ENCODE results near the gene HSPB9.

Gene HSPB9

GRCh38 chr17:42094375-42095069 is 28.1 kb upstream of the HSPB9 start:
- H3K4me3 ChIP-seq (ENCODE audit: low read length) = no peak overlapping the region
- no peak for TF ChIP-seq CTCF (conservative IDR thresholded peaks at IDR 0.05; ENCODE audit: low read depth, low read length)
- DNase-seq (ENCODE audit: low read depth) = no peak

GRCh38 chr17:42096360-42097111 is 26.1 kb upstream of the HSPB9 start:
- no peak overlapping the region for H3K4me3 ChIP-seq (ENCODE audit: low read length)
- TF ChIP-seq CTCF (conservative IDR thresholded peaks at IDR 0.05; ENCODE audit: low read depth, low read length) = no peak
- no peak for DNase-seq (ENCODE audit: low read depth)

GRCh38 chr17:42097691-42098631 is 24.6 kb upstream of the HSPB9 start, which contains the start of gene ZNF385C:
Gene ZNF385C, minus strand, starts transcription at chr17:42098473. Its CDS starts 35,417 bp downstream, at chr17:42063056.
- DNase-seq (ENCODE audit: low read depth) = no peak
- TF ChIP-seq CTCF (conservative IDR thresholded peaks at IDR 0.05; ENCODE audit: low read depth, low read length) = no peak
- H3K4me3 ChIP-seq (ENCODE audit: low read length) = no peak within 1 kb of the TSS

GRCh38 chr17:42098730-42099399 is 23.7 kb upstream of the HSPB9 start:
- no peak for TF ChIP-seq CTCF (conservative IDR thresholded peaks at IDR 0.05; ENCODE audit: low read depth, low read length)
- no peak for DNase-seq (ENCODE audit: low read depth)
- no peak overlapping the region for H3K4me3 ChIP-seq (ENCODE audit: low read length)

- no peak for DNase-seq (ENCODE audit: low read depth)
- no peak overlapping the region for H3K4me3 ChIP-seq (ENCODE audit: low read length)
- peak; percentile 95 for TF ChIP-seq CTCF (conservative IDR thresholded peaks at IDR 0.05; ENCODE audit: low read depth, low read length)
Observed at GRCh38 chr17:42101513-42102292, 20.9 kb upstream of the HSPB9 start.
